ENCODE data around the gene DENND4C.

DNA sequence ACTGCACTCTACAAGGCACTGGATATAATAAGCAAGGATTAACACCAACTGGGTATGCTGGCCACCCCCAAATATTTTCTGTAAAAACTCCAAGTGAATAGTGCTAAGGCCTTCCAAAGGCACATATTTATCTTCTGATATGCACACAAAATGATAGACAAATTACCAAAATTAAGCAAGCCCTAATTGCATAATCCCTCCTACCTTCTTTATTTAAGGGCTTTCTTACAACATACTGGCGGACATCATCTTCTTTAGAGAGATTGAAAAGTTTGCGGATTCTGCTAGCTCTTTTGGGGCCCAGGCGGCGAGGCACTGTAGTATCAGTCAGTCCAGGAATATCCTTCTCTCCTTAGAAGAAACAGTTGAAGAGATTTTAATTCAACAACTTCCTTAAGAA lies 147.7 kb downstream of the DENND4C start:
- TF ChIP-seq, protein P1, sequence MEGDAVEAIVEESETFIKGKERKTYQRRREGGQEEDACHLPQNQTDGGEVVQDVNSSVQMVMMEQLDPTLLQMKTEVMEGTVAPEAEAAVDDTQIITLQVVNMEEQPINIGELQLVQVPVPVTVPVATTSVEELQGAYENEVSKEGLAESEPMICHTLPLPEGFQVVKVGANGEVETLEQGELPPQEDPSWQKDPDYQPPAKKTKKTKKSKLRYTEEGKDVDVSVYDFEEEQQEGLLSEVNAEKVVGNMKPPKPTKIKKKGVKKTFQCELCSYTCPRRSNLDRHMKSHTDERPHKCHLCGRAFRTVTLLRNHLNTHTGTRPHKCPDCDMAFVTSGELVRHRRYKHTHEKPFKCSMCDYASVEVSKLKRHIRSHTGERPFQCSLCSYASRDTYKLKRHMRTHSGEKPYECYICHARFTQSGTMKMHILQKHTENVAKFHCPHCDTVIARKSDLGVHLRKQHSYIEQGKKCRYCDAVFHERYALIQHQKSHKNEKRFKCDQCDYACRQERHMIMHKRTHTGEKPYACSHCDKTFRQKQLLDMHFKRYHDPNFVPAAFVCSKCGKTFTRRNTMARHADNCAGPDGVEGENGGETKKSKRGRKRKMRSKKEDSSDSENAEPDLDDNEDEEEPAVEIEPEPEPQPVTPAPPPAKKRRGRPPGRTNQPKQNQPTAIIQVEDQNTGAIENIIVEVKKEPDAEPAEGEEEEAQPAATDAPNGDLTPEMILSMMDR (conservative IDR thresholded peaks at IDR 0.05 in 1 of 2, IDR thresholded peaks at IDR 0.05 in 1 of 2; ENCODE audit: low read depth in 1 of 2, low read length in 2 of 2), result no peak
- TF ChIP-seq EZH2 (IDR thresholded peaks at IDR 0.05; ENCODE audit: low read length, missing control alignments), result no peak

Data from fibroblast of lung (primary cell).